DLD1 (cell line): Measurements from ENCODE around the gene CAPN3.

Source experiments
- in situ Hi-C: cut with HindIII; loops from 2 replicates; pipeline ENCODE4 v1.10.0; 2017; ENCODE audit warnings: low sequenced_read_pairs

Gene CAPN3

GRCh38 chr15:42355291-42355690 is 4.0 kb upstream of the CAPN3 start:
- in situ Hi-C loops = no loop called here

DNA sequence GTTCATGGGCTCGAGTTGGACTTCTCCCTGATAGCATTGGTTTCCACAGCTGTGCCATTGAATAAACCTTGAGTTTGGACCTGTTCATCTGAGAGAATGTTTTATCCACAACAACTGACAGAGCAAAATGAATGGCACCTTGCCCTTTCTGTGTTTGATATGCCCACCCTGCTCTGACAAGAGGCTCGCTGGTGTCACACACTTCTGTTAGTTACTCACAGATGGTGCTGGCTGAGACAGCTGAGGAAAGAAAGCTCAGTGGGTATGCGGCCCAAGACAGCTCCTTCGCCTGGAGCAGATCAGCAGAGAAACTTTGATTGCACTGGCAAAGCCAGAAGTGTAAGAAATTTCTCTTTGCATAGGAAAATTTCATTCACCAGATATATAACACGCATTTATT is 2.5 kb upstream of the CAPN3 start:
- in situ Hi-C loops = no loop called here

DNA sequence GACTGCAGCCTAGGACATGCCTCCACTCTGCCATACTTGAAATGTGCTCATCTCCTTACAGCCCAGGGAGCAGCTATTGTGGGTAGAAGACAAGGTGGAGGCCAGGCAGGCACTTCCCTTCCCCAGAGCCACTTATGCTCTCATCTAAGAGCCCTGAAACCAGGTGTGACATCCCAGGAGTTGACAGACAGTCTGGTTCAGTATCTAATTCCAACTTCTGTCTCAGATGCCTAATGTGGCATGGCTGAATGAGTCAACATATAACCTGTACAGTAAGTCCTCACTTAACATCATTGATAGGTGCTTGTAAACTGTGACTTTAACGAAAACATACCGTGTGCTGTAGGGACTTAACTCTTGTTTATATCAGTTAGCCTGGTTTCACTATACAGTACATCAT is 1.2 kb upstream of the CAPN3 start:
- in situ Hi-C loops = no loop called here

DNA sequence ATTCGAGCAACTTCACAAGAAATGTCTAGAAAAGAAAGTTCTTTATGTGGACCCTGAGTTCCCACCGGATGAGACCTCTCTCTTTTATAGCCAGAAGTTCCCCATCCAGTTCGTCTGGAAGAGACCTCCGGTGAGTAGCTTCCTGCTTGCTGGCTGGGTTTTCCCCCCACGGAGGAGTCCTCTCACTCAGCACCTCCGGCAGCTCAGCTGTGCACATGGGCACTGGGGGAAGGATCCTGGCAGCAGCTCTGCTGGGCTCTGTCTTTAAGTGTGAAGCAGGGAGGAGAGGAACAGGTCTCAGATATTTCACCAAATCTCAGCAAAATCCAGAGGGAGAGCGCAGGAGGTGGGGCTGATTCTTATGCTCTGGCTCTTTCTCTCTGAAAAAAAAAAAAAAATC is 684 bp downstream of the CAPN3 start:
- in situ Hi-C loops = no loop called here

- in situ Hi-C loops = no loop called here
Observed at GRCh38 chr15:42360535-42361112, 1.3 kb downstream of the CAPN3 start.

DNA sequence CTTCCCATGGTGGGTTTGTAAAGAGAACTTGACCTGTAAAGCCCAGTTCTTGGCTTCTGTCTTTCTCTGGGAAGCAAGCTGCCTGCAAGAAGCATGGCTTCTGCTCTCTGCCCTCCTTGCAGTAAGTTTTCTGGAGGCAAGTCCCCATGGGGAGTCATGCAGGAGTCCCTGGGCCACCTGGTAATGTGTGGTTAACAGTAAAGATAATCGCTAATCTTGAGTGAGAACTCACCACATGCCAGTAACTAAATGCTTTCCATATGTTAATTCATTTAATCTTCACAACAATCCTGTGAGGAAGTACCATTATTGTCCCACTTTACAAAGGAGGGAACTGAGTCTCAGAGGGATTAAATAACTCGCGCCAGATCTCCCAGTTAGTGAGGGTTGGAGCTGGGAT is 4.2 kb downstream of the CAPN3 start:
- in situ Hi-C loops = no loop called here

DNA sequence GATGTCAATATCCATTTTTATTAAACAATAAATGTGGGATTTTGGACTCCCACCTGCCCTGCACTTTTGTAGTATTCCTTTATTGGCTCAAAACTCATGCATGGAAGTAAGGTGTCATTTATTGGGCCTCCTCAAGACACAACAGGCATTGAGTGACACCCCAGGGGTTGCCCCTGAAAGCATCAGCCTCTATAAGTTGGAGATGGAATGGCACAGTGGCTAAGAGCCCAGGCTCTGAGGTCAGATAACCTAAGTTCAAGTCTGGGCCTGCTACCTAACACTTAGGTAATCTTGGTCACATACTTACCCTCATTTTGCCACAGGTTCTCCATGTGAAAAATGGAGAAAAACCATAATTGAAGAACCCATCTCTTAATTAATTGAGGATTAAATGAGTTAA is 4.6 kb downstream of the CAPN3 start:
- in situ Hi-C loops = no loop called here

DNA sequence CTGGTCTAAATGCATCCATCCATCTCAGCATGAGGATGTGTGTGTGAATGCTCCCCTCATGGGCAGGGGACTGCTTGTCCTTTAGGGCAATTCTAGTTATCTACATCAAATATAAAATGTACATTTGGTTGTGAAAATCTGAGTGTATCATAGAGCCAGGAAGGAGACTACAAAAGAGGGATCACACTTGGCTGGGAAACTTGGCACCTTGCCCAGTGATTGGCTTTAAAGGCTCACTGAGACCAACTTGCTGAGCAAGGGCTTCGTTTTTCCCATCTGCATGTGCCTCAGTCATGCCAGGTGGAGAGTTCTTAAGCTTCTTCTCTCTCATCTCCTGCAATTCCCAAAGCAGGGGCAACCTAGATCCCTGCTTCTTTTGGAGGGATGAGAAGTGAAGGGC is 5.2 kb downstream of the CAPN3 start:
- in situ Hi-C loops = no loop called here

DNA sequence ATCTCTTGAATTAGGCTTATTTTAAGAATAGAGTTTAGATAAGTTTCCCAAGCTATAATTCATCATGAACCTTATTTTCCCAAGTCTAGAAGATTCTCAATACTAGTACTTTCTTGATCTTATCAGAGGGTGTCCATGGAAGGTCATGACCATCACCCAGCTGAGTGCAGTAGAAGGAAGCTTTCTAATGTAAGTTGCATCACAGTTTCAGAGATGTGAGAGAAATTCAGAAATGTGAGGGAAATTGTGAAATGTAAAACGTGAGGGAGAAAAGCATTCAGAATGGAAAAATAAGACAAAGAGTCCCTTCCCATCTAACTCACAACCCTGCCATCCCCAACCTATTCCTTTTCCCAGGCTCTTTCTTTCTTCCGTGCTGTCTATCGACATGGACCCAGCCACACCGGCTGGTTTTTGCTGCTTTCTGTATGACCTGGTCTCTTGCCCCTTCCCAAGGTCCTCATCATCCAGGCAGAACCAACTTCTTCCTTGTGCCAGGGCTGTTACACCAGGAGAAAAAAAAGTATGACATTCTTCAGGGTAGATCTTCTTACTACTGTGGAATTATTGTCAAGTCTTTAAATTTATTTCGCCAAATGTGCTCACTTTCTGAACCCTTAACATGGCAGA is 6.7 kb downstream of the CAPN3 start:
- in situ Hi-C loops = no loop called here

DNA sequence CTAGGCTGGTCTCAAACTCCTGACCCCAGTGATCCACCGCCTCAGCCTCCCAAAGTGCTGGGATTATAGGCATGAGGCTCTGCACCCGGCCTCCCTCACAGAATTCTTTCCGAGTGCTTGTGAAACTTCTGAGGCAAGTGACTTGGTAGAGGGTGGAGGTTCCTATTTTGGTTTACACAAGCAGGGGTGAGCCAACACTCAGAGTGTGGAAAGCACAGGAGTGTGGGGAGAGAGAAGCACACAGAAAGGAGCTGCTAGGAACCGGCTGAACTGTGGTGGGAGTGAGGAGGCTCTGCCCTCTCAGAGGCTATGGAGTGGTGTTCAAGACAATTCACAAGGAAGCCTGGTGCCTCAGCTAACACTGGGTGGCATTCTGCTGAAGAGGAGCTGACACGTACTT is 7.7 kb downstream of the CAPN3 start:
- in situ Hi-C loops = no loop called here

- in situ Hi-C loops = no loop called here
Observed at GRCh38 chr15:42368096-42368495, 8.8 kb downstream of the CAPN3 start.

- in situ Hi-C loops = no loop called here
Observed at GRCh38 chr15:42371096-42371495, 11.8 kb downstream of the CAPN3 start.

DNA sequence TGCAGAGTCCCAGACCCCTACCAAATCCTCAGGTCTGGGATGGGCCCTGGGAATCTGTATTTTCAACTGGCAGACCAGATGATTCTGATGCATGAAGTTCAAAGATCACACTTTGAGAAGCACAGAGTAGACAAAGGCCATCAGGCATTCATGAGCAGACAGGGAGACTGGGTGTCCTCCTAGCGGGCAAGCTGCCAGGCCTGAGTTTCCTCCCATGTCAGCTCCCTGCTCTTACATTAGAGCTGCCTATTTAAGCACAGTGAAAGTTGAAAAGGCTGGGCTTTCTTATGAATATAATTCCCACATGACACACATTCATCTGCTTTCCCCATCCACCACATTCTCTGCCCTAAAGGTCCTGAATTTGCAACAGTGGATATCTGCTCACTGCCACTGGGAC is 14.0 kb downstream of the CAPN3 start:
- in situ Hi-C loops = no loop called here

DNA sequence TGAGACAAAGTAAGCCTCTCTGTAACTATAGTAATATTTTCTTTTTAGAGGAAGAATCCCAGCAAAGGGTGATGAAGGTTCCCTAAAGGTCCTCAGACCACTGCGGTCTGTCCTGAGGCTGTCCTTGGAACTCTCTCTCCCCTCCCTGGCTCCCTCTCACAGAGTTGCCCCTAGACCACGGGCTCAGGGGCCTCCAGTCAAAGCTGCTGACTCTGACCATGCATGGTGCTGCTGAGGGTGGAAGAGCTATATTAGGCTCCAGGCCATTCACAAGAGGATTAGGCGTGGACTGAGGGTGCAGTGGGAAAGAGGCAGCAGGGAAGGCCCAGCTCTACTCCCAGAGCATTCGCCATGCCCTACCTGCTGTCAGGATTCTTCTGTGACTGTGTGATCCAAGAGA is 14.6 kb downstream of the CAPN3 start:
- in situ Hi-C loops = no loop called here

- in situ Hi-C loops = no loop called here
Observed at GRCh38 chr15:42374810-42375209, 15.5 kb downstream of the CAPN3 start.

DNA sequence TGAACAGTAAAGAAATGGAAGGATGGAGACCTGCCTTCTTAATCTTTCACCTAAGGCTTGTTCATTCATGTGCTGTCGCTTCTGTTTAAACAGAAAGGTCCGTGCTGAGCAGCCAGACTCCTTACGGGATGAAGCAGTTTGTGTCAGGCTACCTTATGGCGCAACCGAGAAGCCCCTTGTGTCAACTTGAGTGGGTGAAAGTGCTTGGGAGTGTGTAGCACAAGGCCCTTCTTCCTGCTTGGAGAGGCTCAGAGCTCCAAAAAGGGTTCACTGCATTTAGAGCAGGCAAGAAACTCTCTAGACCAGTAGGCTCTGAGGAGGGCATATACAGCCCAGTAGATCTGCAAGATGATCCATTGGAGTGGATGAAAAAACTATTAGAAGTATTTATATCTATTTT is 16.0 kb downstream of the CAPN3 start:
- in situ Hi-C loops = no loop called here

DNA sequence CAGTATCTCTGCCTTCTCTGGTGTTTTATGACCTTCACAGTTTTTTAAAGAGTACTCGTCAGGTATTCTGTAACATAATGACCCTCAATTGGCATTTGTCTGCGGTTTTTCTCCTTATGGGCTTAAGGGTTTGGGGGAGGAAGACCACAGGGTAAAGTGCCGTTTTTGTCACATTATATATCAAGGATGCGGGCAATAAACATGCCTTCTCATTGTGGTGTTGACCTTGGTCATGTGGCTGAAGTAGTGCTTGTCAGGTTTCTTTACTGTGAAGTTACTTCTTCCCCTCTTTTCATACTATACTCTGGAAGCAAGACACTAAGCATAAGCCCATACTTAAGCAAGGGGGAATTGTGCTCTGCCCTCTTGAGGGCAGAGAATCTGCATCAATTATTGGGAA is 16.6 kb downstream of the CAPN3 start:
- in situ Hi-C loops = no loop called here

GRCh38 chr15:42378011-42378410 is 18.7 kb downstream of the CAPN3 start:
- in situ Hi-C loops = no loop called here

- in situ Hi-C loops = no loop called here
Observed at GRCh38 chr15:42384597-42384996, 25.3 kb downstream of the CAPN3 start.

GRCh38 chr15:42385206-42385979 is 26.1 kb downstream of the CAPN3 start:
- in situ Hi-C loops = no loop called here

GRCh38 chr15:42385980-42386700 is 26.8 kb downstream of the CAPN3 start:
- in situ Hi-C loops = no loop called here

DNA sequence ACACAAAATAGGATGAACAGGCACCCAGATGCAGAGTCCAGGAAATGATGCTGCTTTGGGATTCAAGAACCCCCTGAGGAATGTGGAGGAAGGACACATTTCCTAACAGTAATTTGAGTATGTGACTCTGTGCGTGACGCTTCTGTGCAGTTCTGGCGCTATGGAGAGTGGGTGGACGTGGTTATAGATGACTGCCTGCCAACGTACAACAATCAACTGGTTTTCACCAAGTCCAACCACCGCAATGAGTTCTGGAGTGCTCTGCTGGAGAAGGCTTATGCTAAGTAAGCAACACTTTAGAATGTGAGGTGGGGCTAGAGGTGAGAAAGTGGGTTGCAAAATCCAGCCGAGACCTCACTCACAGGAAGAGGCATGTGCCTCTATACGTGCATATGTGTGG is 28.3 kb downstream of the CAPN3 start:
- in situ Hi-C loops = no loop called here
